HL-60 (cell line): ENCODE measurements around the gene GPX4.

ENCODE experiments used
- CTCF ChIP-seq: IDR thresholded peaks from one replicate; pipeline ENCODE4 v1.5.1; 2011; ENCODE audit warnings: low read length, control low read depth, inconsistent platforms; ENCODE audit not compliant: insufficient read depth
- GABPA ChIP-seq: IDR thresholded peaks from 2 replicates; pipeline ENCODE4 v1.6.1; 2012; ENCODE audit warnings: low read depth
- POLR2AphosphoS5 ChIP-seq: IDR thresholded peaks from 2 replicates; pipeline ENCODE4 v1.6.1; 2012; ENCODE audit warnings: low read depth
- REST ChIP-seq: IDR thresholded peaks from 2 replicates; pipeline ENCODE4 v1.6.1; 2012; ENCODE audit warnings: low read depth; ENCODE audit not compliant: insufficient replicate concordance
- SPI1 ChIP-seq: IDR thresholded peaks from 2 replicates; pipeline ENCODE4 v1.6.1; 2012; ENCODE audit warnings: low read depth, mild to moderate bottlenecking, borderline replicate concordance

GRCh38 chr19:1058112-1058511 lies 45.7 kb upstream of the GPX4 start:
- TF ChIP-seq CTCF: no peak
- TF ChIP-seq POLR2AphosphoS5: no peak
- no peak for TF ChIP-seq REST
- no peak for TF ChIP-seq GABPA
- TF ChIP-seq SPI1: no peak
